Upper lobe of left lung (tissue), 6 donors: Measurements from ENCODE around the gene SIM1. TPM values are rescaled to one million over a fixed set of nuclear protein-coding genes. Genes with fewer than 3 reads are reported as not detected.

Source experiments
- ATAC-seq, 2 donors: fragments of 200-7000 bp; cut with Tn5 transposase; one replicate each; pipeline ENCODE4 v1.9.1; 2022; ENCODE audit warnings: mild to moderate bottlenecking in 2 of 2, moderate library complexity in 2 of 2; ENCODE audit not compliant: low FRiP score in 2 of 2
- DNase-seq, 2 donors: peaks; one replicate each; pipeline ENCODE4 v3.0.0-alpha.2; 2019 to 2020
- H3K27ac ChIP-seq, 4 donors: fragments of 200-600 bp; sonication (generic); one replicate each; pipeline ENCODE4 v1.5.1; 2016 to 2019
- H3K27me3 ChIP-seq, 4 donors: fragments of 200-600 bp; sonication (generic); one replicate each; pipeline ENCODE4 v1.5.1; 2017 to 2019
- H3K36me3 ChIP-seq, 4 donors: fragments of 200-600 bp; sonication (generic); one replicate each; pipeline ENCODE4 v1.5.1; 2016 to 2019
- H3K4me1 ChIP-seq, 4 donors: fragments of 200-600 bp; sonication (generic); one replicate each; pipeline ENCODE4 v1.5.1; 2018 to 2019
- H3K4me3 ChIP-seq, 4 donors: fragments of 200-600 bp; sonication (generic); one replicate each; pipeline ENCODE4 v1.5.1; 2017 to 2019; ENCODE audit warnings: mild to moderate bottlenecking in 2 of 4, moderate library complexity in 1 of 4
- H3K9me3 ChIP-seq, 4 donors: fragments of 200-600 bp; sonication (generic); one replicate each; pipeline ENCODE4 v1.5.1; 2018 to 2019
- CTCF ChIP-seq, 6 experiments: fragments of 450-650 bp in 4 of 6; fragments of 200-600 bp in 2 of 6; sonication (generic) in 2 of 6; IDR thresholded peaks; one replicate each; pipeline ENCODE4 v1.5.1; 2016 to 2019; ENCODE audit warnings: antibody characterized with exemption in 6 of 6
- EP300 ChIP-seq, 4 donors: sonication (generic); formaldehyde crosslinking; IDR thresholded peaks; one replicate each; pipeline ENCODE4 v1.5.1; 2017; ENCODE audit warnings: antibody characterized with exemption in 4 of 4, control low read depth in 2 of 4
- POLR2A ChIP-seq, 4 donors: fragments of 450-650 bp; IDR thresholded peaks; one replicate each; pipeline ENCODE4 v1.5.1; 2016 to 2017; ENCODE audit warnings: antibody characterized with exemption in 4 of 4, mild to moderate bottlenecking in 2 of 4
- POLR2AphosphoS5 ChIP-seq, 2 donors: sonication (generic); formaldehyde crosslinking; IDR thresholded peaks; one replicate each; pipeline ENCODE4 v1.5.1; 2017; ENCODE audit warnings: antibody characterized with exemption in 2 of 2
- WGBS, 2 donors: methylation state at CpG; one replicate each; pipeline ENCODE4 v1.1.5; 2017 to 2018; 5-methylcytosine and 5-hydroxymethylcytosine counted together
- total RNA-seq, 6 donors: library from RNA; depleted of rRNA in 4 of 6; stranded (reverse); fragments of >200 nt in 4 of 6; gene quantifications; one replicate each; pipeline versions ENCODE4 v1.1.0 to v1.2.1, GENCODE V29; 2016 to 2021
- donor health status: DM: no; HTN: no; CAD: no; lungs with moderate emphysema.
- donor health status: DM: no; HTN: yes; CAD: no; lungs with severe emphysema.

The SIM1 gene
- total RNA-seq, 6 donors from 2014 or later: not detected

- Histone ChIP-seq H3K9me3 (no peaks in the 10 kb centered on the region), H3K4me1 (peaks cover 0 to 20% (median 0%) of the 10 kb centered on the region in 4 donors), H3K36me3 (no peaks in the 10 kb centered on the region), H3K27ac (no peak overlapping the region), H3K4me3 (no peak overlapping the region), H3K27me3 (peaks cover 0 to 68% (median 44%) of the 10 kb centered on the region in 4 donors)
- no peak for TF ChIP-seq POLR2A (IDR thresholded peaks at IDR 0.05)
- ATAC-seq (no peak), DNase-seq (peak in 1 of 2 donors; percentile 39)
- WGBS, 2 donors: 8 to 12% methylated on average over 20 to 30 of the region's 36 CpGs
Observed at GRCh38 chr6:100453701-100454521, 10.8 kb downstream of the SIM1 start.

- H3K27me3 ChIP-seq: peaks cover 0 to 68% (median 43%) of the 10 kb centered on the region in 4 donors
- H3K27ac ChIP-seq: no peak overlapping the region
- H3K4me1 ChIP-seq: peaks cover 0 to 16% (median 0%) of the 10 kb centered on the region in 4 donors
- TF ChIP-seq CTCF (IDR thresholded peaks at IDR 0.05): no peak
- TF ChIP-seq POLR2A (IDR thresholded peaks at IDR 0.05): no peak
- TF ChIP-seq POLR2AphosphoS5 (IDR thresholded peaks at IDR 0.05): no peak
- no peak for TF ChIP-seq EP300 (IDR thresholded peaks at IDR 0.05)
- no peak overlapping the region for H3K4me3 ChIP-seq
- H3K9me3 ChIP-seq: no peaks in the 10 kb centered on the region
- DNase-seq (no peak), ATAC-seq (no peak)
- no peaks in the 10 kb centered on the region for H3K36me3 ChIP-seq
- WGBS, 2 donors: 15% methylated on average over 3 of the region's 3 CpGs
Observed at GRCh38 chr6:100452998-100453397, 11.7 kb downstream of the SIM1 start.

GRCh38 chr6:100451577-100451976 is 13.1 kb downstream of the SIM1 start:
- ATAC-seq (no peak), DNase-seq (no peak)
- peaks cover 4 to 30% (median 5%) of the 10 kb centered on the region in 4 donors for H3K4me1 ChIP-seq
- H3K27me3 ChIP-seq: peaks cover 0 to 69% (median 43%) of the 10 kb centered on the region in 4 donors
- TF ChIP-seq POLR2A (IDR thresholded peaks at IDR 0.05) (no peak), EP300 (IDR thresholded peaks at IDR 0.05) (no peak), CTCF (IDR thresholded peaks at IDR 0.05) (no peak), POLR2AphosphoS5 (IDR thresholded peaks at IDR 0.05) (no peak)
- H3K36me3 ChIP-seq: no peaks in the 10 kb centered on the region
- H3K9me3 ChIP-seq: no peaks in the 10 kb centered on the region
- no peak overlapping the region for H3K27ac ChIP-seq
- no peak overlapping the region for H3K4me3 ChIP-seq
- 65 to 68% methylated on average over 1 of the region's 1 CpG for WGBS, 2 donors

GRCh38 chr6:100449239-100449691 is 15.5 kb downstream of the SIM1 start:
- ATAC-seq (no peak), DNase-seq (peak in 1 of 2 donors; percentile 51)
- WGBS, 2 donors: 11 to 20% methylated on average over 26 to 38 of the region's 38 CpGs
- Histone ChIP-seq H3K9me3 (no peaks in the 10 kb centered on the region), H3K36me3 (no peaks in the 10 kb centered on the region), H3K27ac (no peak overlapping the region), H3K4me1 (peaks cover 8 to 33% (median 10%) of the 10 kb centered on the region in 4 donors), H3K27me3 (peaks cover 0 to 59% (median 29%) of the 10 kb centered on the region in 4 donors), H3K4me3 (no peak overlapping the region)
- TF ChIP-seq CTCF (IDR thresholded peaks at IDR 0.05) (no peak), POLR2AphosphoS5 (IDR thresholded peaks at IDR 0.05) (no peak), POLR2A (IDR thresholded peaks at IDR 0.05) (no peak), EP300 (IDR thresholded peaks at IDR 0.05) (no peak)

- Histone ChIP-seq H3K4me1 (peaks cover 8 to 27% (median 10%) of the 10 kb centered on the region in 4 donors), H3K27me3 (peaks cover 0 to 50% (median 22%) of the 10 kb centered on the region in 4 donors), H3K36me3 (no peaks in the 10 kb centered on the region), H3K9me3 (no peaks in the 10 kb centered on the region), H3K4me3 (no peak overlapping the region), H3K27ac (no peak overlapping the region)
- TF ChIP-seq POLR2A (IDR thresholded peaks at IDR 0.05) (no peak), CTCF (IDR thresholded peaks at IDR 0.05) (no peak), POLR2AphosphoS5 (IDR thresholded peaks at IDR 0.05) (no peak), EP300 (IDR thresholded peaks at IDR 0.05) (no peak)
- ATAC-seq: peak in 1 of 2 donors; percentile 12
- peak in 1 of 2 donors; percentile 60 for DNase-seq
- WGBS, 2 donors: 11 to 16% methylated on average over 17 to 34 of the region's 47 CpGs
Observed at GRCh38 chr6:100447900-100448748, 16.6 kb downstream of the SIM1 start.
